ENCODE results near the gene AP1S2. TPM values are rescaled to one million over a fixed set of nuclear protein-coding genes. Genes with fewer than 3 reads are reported as not detected.

Gene AP1S2
- total RNA-seq, 1 experiment from 2014 or later = 19.9 TPM

DNA sequence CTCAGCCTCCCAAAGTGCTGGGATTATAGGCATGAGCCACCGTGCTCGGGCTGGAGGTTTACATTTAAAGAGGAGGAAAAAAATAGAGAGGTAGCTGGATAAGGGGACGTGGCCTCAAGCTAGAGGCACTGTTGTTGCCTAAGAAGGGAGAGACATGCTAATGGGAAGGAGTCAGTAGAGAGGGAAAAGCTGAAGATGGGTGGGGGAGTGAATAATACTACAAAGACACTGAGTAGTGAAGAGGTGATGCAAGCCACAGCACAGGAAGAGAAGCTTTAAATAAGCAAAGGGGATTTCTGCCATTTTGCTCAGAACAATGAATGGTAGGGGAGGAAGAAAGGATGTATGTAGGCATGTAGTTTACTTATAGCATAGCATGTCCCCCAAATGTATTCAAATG, 11.5 kb upstream of the AP1S2 start (continued):
- TF ChIP-seq, protein P1, sequence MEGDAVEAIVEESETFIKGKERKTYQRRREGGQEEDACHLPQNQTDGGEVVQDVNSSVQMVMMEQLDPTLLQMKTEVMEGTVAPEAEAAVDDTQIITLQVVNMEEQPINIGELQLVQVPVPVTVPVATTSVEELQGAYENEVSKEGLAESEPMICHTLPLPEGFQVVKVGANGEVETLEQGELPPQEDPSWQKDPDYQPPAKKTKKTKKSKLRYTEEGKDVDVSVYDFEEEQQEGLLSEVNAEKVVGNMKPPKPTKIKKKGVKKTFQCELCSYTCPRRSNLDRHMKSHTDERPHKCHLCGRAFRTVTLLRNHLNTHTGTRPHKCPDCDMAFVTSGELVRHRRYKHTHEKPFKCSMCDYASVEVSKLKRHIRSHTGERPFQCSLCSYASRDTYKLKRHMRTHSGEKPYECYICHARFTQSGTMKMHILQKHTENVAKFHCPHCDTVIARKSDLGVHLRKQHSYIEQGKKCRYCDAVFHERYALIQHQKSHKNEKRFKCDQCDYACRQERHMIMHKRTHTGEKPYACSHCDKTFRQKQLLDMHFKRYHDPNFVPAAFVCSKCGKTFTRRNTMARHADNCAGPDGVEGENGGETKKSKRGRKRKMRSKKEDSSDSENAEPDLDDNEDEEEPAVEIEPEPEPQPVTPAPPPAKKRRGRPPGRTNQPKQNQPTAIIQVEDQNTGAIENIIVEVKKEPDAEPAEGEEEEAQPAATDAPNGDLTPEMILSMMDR (IDR thresholded peaks at IDR 0.05 in 2 of 3, conservative IDR thresholded peaks at IDR 0.05 in 1 of 3; ENCODE audit: borderline replicate concordance in 1 of 3, insufficient read depth in 1 of 3, low read depth in 2 of 3, low read length in 2 of 3) = no peak
- TF ChIP-seq REST (IDR thresholded peaks at IDR 0.05; ENCODE audit: low read depth) (no peak), SRF (IDR thresholded peaks at IDR 0.05; ENCODE audit: low read depth) (no peak), SIN3A (IDR thresholded peaks at IDR 0.05; ENCODE audit: low read depth) (no peak)
- TF ChIP-seq, protein P2, sequence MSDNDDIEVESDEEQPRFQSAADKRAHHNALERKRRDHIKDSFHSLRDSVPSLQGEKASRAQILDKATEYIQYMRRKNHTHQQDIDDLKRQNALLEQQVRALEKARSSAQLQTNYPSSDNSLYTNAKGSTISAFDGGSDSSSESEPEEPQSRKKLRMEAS (IDR thresholded peaks at IDR 0.05) = no peak

DNA sequence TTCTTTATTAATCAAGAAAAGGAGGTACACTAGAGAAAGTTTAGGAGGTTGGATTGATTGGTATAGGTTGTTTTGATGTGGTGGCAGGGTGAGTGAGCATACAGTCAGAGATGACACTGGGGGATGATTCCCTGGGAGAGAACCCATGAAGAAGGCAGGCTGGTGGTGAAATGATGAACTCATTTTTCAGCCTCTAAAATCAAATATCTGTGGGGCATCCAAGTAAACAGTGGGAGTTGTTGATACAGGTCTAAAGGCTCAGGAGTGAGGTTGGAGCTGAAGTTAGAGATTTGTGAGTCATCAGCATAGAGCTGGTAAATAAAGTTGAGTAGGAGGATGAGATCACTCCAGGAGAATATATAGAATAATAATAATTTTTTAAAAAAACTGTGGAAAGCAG, 10.0 kb upstream of the AP1S2 start:
- no peak for ATAC-seq
- ChIA-PET RAD21 (ENCODE audit: low non-redundant PET in 1 of 2, low total read pairs in 2 of 2, uncharacterized antibody in 2 of 2, unreplicated experiment in 2 of 2) (no interaction called here), CTCF (no interaction called here), POLR2A (no interaction called here)
- no peak overlapping the region for H2AFZ ChIP-seq (ENCODE audit: low read depth, low read length, poor library complexity, severe bottlenecking)
- no TSS peak for BruUV-seq (replicated peaks)
- H3K4me2 ChIP-seq (ENCODE audit: low read length) = no peak overlapping the region
- no peaks in the 10 kb centered on the region for H3K4me1 ChIP-seq (ENCODE audit: control insufficient read depth in 1 of 2, insufficient read depth in 2 of 2, low read length in 2 of 2)
- no peaks in the 10 kb centered on the region for H3K9me3 ChIP-seq (ENCODE audit: control insufficient read depth in 1 of 2, insufficient read depth in 1 of 2, low read depth in 1 of 2, low read length in 2 of 2)
- no peaks in the 10 kb centered on the region for H3K9me2 ChIP-seq (ENCODE audit: insufficient read depth)
- no peaks in the 10 kb centered on the region for H3K79me2 ChIP-seq (ENCODE audit: insufficient read depth, low read length)
- no peak overlapping the region for H3K27ac ChIP-seq (ENCODE audit: low read depth, low read length)
- no peak overlapping the region for H3K9ac ChIP-seq (ENCODE audit: low read length)
- no peak for TF ChIP-seq ZFX (IDR thresholded peaks at IDR 0.05)
- TF ChIP-seq EGR1 (IDR thresholded peaks at IDR 0.05; ENCODE audit: low read depth) = no peak
- TF ChIP-seq EZH2 (IDR thresholded peaks at IDR 0.05) = no peak
- TF ChIP-seq SIN3A (IDR thresholded peaks at IDR 0.05; ENCODE audit: low read depth) = no peak
- TF ChIP-seq EZH2phosphoT487 (IDR thresholded peaks at IDR 0.05; ENCODE audit: borderline replicate concordance) = no peak
- TF ChIP-seq, protein P3, sequence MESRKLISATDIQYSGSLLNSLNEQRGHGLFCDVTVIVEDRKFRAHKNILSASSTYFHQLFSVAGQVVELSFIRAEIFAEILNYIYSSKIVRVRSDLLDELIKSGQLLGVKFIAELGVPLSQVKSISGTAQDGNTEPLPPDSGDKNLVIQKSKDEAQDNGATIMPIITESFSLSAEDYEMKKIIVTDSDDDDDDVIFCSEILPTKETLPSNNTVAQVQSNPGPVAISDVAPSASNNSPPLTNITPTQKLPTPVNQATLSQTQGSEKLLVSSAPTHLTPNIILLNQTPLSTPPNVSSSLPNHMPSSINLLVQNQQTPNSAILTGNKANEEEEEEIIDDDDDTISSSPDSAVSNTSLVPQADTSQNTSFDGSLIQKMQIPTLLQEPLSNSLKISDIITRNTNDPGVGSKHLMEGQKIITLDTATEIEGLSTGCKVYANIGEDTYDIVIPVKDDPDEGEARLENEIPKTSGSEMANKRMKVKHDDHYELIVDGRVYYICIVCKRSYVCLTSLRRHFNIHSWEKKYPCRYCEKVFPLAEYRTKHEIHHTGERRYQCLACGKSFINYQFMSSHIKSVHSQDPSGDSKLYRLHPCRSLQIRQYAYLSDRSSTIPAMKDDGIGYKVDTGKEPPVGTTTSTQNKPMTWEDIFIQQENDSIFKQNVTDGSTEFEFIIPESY (IDR thresholded peaks at IDR 0.05; ENCODE audit: extremely low read depth, insufficient replicate concordance, low read length) = no peak
- TF ChIP-seq CEBPB (IDR thresholded peaks at IDR 0.05; ENCODE audit: low read depth) = no peak
- no peak for TF ChIP-seq FOSL1 (IDR thresholded peaks at IDR 0.05; ENCODE audit: low read depth)
- TF ChIP-seq SP1 (IDR thresholded peaks at IDR 0.05; ENCODE audit: low read depth) = no peak
- no peak for TF ChIP-seq ELF1 (IDR thresholded peaks at IDR 0.05; ENCODE audit: borderline replicate concordance, low read depth)
- no peak for TF ChIP-seq POLR2AphosphoS5 (IDR thresholded peaks at IDR 0.05; ENCODE audit: low read depth, low read length)
- TF ChIP-seq POLR2A (IDR thresholded peaks at IDR 0.05; ENCODE audit: borderline replicate concordance, extremely low read depth, insufficient read depth, insufficient read length) = no peak
- H4K20me1 ChIP-seq (ENCODE audit: insufficient read depth) = no peaks in the 10 kb centered on the region
- H3K36me3 ChIP-seq (ENCODE audit: control insufficient read depth in 1 of 2, insufficient read depth in 2 of 2, low read length in 2 of 2) = no peaks in the 10 kb centered on the region
- H3K4me3 ChIP-seq (replicated peaks in 1 of 2; ENCODE audit: low read depth in 1 of 2, low read length in 2 of 2) = no peak overlapping the region
- intact Hi-C loops (cut with micrococcal nuclease) = no loop called here
- no peaks in the 10 kb centered on the region for H3K27me3 ChIP-seq (ENCODE audit: insufficient read depth, low read length)
- no peak for DNase-seq (ENCODE audit: low read depth, low spot score)

Measured in HCT116 (cell line).